GM21423 (cell line): ENCODE measurements around the gene NEDD9.

Experiments
- ATAC-seq: cut with Tn5 transposase; IDR thresholded peaks from one replicate; pipeline ENCODE4 v1.9.1; 2021; ENCODE audit warnings: mild to moderate bottlenecking, moderate library complexity; ENCODE audit not compliant: unreplicated experiment

The NEDD9 gene

GRCh38 chr6:11149551-11149950, 82.9 kb downstream of the NEDD9 start:
- ATAC-seq, result no peak

- ATAC-seq, result no peak
These were observed 86.2 kb downstream of the NEDD9 start for GRCh38 chr6:11146117-11146826.

- peak; percentile 79 for ATAC-seq
These were observed 88.0 kb downstream of the NEDD9 start for GRCh38 chr6:11144393-11144851.

GRCh38 chr6:11143394-11144371, 88.8 kb downstream of the NEDD9 start:
- ATAC-seq, result no peak

GRCh38 chr6:11142296-11143027, 90.0 kb downstream of the NEDD9 start:
- no peak for ATAC-seq

GRCh38 chr6:11141295-11141694, 91.2 kb downstream of the NEDD9 start:
- no peak for ATAC-seq

- ATAC-seq, result no peak
These were observed 92.4 kb downstream of the NEDD9 start for GRCh38 chr6:11140056-11140455.

GRCh38 chr6:11139051-11139960, 93.2 kb downstream of the NEDD9 start:
- no peak for ATAC-seq

- ATAC-seq, result no peak
These were observed 95.7 kb downstream of the NEDD9 start for GRCh38 chr6:11136809-11137208.
